GM19351 (cell line): ENCODE measurements around the gene KRT39.
"Not testable (repeated sequence)": the region's sequence is repeated elsewhere in the genome, so short reads cannot be mapped to it uniquely, and the experiment has no call there.

Source experiments
- ATAC-seq: cut with Tn5 transposase; IDR thresholded peaks from one replicate; pipeline ENCODE4 v1.9.1; 2021; ENCODE audit warnings: mild to moderate bottlenecking, moderate library complexity; ENCODE audit not compliant: unreplicated experiment

Gene KRT39

DNA sequence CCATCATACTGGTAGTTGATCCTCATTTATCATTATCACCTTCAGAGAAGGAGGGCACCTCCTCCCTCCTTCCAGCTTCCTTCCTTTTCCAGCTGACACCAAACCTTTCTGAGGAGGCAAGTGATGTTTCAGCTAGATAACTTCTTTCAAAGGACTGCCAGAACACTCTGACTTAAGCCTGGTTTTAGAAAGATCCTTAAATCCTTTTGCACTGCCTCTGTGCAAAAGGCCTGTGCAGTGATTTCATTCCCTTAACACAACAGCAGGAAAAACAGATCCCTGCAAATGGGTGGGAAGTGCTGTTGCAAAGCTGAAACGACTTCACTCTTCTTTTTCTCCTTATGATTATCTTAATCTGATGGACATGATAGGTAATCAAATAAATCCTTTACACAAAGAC is 22.2 kb downstream of the KRT39 start:
- ATAC-seq = no peak

DNA sequence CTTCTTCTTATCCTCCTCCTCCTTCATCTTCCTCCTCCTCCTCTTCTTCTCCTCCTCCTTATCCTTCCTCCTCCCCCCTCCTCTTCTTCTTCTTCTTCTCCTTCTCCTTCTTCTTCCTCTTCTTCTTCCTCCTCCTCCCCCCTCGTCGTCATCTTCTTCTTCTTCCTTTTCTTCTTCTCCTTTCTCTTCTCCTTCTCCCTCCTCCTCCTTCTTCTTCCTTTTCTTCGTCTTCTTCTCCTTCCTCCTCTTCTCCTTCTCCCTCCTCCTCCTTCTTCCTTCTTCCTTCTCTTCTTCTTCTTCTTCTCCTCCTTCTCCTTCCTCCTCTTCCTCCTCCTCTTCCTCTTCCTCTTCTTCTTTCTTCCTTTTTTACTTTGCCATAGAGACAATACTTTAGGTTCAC is 24.2 kb downstream of the KRT39 start:
- no peak for ATAC-seq

DNA sequence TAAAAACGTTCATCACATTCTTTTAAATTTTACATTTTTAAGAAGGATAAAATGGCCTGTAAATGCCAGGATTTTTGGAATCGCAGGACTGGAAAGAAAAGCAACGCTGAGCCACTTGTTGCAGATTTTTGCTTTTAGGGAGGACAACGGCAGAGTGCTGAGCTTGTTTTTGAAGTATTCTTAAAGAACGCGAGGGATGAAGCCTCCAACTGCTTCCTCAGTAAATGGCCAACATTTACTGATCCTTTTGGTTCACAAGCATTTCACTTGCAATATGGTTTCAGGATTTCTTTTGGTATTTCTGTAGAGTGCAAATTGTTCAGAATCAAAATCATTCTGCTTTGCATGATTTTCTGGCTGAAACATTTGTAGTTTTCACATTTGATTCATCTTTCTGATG is 26.5 kb downstream of the KRT39 start:
- no peak for ATAC-seq

DNA sequence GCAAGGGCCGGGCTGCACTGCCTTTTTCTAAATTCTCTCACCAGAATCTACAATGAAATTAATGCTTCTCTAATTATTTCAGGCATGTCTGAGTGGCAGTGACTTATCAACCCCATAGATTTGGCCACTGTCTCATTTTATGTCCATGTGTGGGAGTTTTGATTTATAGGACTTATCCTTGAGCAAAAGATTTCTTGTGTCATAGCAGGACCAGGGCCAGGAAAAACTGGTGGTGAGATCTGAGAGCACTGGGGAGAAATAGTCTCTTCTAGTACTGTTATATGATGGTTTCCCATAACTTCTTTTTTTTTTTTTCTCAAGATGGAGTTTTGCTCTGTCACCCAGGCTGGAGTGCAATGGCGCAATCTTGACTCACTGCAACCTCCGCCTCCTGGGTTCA is 27.8 kb downstream of the KRT39 start:
- ATAC-seq = no peak

DNA sequence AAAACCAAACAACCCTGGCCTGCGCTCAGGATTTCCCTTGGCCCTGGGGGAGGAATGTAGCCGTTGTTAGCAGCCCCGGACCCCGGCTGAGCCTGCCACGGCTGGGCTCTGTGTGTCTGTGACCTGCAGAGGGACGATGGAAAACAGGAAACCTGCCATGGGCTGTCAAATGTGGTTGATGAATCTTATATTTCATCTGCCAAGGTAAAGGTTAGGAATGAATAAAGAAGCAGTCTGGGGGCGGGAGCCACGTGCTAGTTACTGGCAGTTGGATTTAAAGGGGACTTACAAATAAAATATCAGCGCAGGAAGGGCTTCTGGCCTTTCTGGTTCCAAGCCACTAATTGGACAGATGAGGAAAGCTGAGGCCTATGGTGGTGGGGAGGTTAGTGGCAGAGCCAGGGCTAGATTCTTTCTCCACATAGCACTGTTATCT is 29.3 kb downstream of the KRT39 start, which contains the start of gene KRT23:
Gene KRT23 (minus strand): TSS at position 263 of the 436 bp plus-strand sequence. CDS start 1,043 bp downstream, outside the sequence.
- no peak for ATAC-seq

DNA sequence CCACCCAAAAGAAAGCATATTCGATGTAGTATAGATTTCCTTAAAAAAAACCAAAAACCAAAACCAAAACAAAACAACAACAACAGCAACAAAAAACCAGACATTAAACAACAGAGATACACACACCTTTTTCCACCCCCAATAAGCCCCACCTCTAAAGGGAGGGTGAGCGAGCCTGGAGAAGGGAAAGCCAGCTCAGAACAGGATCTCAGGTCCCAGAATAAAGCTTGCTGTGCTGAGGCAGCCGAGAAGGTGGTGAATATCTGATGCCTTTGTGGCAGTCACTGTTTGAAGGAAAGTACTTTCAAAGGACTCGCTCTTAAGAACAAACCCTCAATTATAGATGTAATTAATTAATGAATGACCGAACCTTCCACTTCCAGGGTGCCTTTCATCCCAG is 29.8 kb downstream of the KRT39 start:
- ATAC-seq = no peak

DNA sequence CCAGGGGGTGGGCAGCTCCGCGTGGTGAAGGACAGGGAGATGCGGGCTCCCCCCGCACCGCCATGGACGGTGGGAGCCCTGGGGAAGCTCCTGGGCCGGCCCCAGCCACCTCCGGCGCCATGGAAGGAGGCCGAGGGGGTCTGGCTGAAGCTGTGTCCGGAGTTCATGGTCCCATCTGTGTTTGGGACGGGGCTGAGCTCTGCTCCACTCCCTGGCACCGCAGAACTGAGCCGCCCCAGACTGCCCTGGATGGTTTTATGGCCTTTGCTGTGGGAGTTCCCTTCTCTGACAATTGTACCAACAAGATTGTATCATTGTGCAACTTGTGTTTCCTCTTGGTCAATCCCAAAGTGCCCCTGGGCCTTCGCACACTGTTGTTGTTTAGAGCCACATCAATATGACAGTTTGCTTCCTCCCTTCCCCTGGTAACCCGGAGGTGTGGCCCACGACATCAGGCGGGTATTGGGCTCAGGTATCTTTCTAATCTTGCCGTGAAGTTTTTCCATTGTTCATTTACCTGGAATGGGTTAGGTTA is 30.2 kb downstream of the KRT39 start:
- no peak for ATAC-seq

DNA sequence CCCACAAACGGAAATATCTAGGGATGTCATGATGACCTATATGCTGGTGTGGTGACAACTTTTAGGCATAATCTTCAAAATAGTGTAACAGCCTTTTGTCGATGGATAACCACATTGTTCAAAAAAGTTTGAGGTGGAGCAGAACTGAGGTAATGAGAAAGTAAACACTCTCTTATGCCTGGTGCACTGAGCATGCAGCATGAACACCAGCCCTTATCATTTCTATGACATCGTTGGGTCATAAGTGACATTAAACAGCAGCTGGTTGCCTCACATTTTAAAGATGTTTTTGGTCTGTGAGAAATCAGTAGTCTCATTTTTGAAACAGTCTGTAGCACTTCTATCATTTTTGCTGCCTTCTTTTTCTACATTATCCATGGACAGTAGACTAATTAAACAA is 31.1 kb downstream of the KRT39 start:
- no peak for ATAC-seq

DNA sequence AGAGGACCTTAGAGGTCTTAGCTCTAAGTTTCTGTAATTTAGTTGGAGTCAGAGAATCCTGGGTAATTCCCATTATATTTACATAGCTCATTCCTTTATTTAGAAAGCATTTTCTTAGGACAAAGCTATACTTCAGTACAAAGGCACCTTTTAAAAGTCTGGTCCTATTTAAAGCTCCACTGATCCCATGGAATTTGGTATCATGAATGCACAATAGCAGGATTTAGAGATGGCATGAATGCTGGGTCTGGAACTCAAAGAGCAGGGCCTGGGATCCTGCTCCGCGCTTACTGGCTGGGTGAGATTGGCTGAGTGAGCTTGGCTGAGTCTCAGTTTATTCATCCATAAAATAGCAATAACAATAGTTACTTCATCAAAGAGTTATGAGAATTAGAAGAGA is 34.1 kb downstream of the KRT39 start:
- no peak for ATAC-seq

DNA sequence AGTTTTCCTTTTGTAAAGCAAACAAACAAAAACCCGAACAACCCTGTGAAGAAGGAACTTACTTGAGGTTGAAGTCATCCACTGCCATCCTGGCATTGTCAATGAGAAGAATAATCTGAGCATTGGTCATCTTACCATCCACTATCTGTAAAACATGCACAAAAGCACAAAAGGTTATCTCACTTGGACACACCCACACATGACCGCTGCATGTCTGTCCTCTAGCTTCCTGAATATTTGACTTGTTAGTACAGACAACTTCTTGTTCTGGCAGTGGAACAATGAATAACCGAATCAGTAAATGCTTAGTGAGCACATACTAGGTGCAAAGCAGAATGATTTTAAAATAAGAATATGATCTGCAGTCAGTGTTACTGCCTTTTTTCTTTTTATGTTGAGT is 35.4 kb downstream of the KRT39 start:
- ATAC-seq = no peak

DNA sequence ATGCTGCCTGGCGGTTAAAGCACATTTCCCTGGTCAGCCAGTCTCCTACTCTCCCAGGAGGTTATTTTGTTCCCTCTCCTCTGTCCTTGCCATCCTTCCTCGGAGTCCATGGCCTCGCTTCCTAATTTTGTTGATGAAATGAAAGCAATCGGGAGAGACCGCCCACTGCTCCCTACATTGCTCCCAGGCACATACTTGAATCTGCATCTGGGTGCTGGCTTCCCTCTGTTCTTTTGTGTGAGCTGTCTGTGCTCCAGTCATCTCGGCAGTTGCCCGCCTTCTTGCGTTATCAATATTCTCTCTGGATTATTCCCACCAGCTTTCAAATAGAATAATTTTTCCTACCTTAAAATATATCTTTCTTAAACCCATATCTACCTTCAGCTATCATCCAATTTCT is 40.4 kb downstream of the KRT39 start:
- no peak for ATAC-seq

DNA sequence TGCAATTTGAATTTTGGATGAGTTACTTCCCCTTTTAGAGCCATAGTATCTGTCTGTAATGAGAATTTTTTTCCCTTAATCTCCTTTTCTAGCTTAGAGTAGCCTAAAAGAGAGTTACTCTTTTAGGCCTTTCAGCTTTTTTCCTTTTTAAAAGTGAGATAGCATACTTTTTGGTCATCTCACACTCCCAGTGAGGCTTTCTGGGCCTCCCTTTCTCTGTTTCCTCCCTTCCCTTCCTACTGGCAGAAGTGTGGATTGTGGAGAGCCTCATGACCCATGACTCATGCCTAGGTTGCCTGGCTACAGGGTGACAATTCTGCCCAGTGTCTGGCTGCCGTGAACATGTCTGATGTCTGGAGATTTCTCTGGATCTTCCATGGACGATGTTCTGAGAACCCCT is 44.5 kb downstream of the KRT39 start:
- no peak for ATAC-seq

DNA sequence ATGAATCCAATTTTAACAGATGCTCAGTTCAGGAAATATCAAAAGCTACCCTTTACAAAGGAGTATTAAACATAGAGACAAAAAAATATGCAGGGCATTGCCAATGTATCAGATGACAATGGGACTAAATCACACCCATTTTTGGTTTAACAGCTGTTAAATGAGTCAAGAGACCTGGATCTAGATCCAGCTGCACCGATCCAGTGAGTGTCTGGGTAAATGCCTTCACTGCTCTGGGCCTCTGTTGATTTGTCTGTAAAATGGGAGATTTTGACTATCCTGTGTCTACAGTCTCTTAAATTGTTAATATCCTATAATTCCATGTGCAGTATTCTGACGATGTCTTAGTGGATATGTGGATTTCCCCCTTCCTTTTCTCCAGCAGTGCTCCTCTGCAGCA is 45.7 kb downstream of the KRT39 start:
- ATAC-seq = no peak

DNA sequence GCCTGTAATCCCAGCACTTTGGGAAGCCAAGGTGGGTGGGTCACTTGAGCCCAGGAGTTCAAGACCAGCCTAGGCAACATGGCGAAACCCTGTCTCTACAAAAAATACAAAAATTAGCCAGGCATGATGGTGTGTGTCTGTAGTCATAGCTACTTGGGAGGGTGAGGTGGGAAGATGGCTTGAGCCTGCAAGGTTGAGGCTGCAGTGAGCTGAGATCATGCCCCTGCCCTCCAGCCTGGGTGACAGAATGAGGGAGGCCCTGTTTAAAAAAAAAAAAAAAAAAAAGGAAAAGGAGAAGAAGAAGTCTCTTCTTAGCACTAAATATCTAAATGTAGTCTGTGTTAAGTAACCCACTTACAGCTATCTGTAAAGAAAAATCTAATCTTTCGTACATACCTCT is 49.6 kb downstream of the KRT39 start:
- ATAC-seq = not testable (repeated sequence)

DNA sequence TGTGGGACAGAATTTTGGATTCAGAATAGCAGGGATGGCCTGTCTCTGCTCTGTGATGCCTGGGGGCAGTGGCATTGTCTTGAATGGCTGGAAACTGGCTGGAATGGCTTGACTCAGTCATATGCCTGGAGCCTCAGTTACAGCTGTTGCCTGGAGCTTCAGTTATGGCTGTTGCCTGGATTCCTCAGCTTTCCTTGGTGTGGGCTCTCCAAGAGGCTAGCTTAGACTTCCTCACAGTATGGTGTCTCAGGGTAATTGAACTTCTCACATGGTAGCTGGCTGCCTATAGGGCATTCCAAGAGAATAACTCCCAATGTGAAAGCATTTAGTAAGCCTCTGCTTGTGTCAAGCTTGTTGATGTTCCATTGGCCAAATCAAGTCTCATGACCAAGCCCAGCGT is 50.4 kb downstream of the KRT39 start:
- ATAC-seq = peak; percentile 5

DNA sequence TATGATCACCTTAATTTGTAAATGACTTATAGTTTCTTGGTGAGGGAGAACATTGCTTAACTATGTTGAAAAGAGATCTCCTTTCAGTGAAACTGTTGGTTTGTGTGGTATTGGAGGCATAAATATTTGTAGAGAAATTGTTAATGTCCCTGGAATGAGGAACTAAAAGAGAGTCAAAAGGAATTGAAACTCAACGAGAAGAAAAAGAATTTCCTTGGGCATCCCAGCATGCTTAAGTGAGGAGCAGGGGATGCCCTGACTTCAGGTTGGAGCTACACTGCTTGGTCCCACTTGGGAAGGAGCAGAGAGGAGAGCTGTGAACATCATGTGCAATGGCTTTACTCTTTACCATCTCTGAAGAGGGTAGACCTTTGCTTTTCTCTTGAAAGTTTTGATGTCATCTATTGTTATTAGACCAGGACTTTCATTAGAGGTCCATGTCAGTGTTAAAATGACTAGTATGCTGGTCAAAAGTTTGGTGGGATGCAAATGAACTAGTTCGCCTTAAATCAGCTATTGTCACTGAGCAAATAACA is 51.0 kb downstream of the KRT39 start:
- peak; percentile 60 for ATAC-seq

DNA sequence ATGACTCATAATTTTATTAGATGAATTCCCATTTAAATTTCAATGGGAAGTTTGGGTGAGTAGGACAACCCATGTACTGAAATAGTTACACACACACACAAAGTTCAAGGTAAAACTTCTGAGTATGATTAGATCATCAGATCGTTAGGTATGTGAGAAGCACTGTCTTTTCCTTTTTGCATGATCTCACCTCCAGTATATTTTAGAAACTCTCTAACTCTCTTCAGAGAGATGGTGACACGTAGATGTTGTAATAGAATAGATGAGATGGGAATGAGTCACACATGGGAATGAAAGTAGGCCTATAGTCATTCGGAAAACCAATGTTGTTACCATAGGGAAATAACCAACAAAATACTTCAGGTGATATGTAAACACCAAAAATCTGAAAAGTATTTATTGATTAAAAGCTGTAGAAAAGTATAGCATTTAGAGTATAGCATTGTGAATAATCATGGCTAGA is 51.5 kb downstream of the KRT39 start:
- peak; percentile 69 for ATAC-seq

DNA sequence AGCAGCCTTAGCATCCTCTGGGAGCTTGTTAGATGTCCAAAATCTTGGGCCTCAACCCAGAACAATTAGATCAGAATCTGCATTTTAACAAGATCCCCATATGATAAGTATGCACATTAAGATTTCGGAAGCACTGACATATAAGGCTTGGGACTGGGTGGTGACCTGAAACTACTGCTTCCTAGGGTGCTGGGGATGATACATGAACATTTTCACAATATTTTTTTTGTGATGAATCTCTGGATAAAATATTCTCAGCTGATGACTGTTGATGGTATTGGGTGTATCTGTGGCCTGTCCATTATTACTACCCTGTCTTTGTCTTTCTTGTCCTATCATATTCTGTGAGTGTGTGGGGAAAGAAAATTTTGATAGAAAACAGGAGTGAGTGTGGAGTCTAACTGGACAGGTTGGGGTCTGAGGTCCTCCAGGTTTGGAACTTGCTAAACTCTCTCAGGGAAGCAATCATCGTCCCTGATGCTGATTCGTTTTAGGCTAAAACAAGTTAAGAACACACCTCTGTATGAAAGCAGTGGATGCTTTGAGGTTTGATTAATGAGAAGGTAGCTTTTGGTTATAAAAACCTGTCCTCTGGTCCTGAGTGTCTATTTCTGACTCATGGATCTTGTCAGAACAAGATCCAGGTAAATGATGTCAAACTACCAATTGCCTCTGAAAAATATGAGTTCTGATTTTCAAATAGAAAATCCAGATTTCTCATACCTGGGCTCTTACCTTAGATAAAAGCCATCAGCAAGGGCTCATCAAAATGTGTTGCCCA is 52.5 kb downstream of the KRT39 start:
- no peak for ATAC-seq

DNA sequence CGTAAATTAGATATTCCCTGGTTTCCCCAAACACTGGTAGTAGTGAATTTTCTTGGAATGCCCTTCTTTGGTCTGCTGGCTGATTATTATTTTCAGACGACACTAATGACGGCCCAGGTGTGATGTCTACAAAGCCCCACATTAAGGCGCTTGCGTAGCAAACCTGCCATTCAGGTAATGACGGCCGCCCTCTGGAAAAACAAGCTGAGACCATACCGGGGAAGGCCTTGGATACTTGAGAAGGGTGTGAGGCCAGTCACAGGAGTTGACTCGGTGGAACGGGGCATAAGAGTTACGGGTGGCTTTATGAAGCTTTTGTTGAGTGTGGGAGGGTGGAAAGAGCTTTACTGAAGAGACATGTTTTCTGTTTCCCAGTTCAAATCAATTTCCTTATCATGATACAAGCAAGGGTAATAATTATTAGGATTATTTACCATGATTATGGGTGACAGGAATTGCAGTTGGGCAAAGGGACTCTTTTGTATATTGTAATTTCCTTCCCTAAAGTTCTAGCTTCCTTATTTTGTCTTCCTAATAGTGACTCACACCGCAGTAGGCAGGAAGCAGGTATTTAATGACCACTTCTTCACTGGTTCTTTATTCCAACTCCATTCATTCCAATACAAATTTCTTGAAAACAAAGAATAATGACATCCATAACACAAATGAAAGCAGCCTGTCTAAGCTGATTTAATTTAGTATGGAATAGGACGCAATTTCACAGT is 54.1 kb downstream of the KRT39 start:
- ATAC-seq = no peak

DNA sequence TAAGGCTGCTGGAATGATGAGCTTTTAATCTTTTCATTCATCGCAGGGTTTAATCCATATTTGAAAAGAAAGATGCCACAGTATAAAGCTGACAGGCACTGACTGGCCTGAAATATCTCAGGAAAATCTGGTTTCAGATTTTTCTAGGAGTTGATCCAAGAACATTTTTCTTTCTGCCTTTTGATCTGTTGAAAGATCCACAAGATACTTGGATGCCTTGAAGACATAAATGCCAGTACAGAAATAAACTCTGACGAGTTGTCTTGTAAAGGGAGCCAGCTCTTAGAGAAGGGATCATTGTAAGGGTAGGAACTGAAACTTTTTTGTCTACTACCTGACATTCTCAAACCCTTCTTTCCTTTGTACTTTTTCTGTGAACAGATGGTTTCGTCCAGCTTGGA is 56.3 kb downstream of the KRT39 start:
- no peak for ATAC-seq

DNA sequence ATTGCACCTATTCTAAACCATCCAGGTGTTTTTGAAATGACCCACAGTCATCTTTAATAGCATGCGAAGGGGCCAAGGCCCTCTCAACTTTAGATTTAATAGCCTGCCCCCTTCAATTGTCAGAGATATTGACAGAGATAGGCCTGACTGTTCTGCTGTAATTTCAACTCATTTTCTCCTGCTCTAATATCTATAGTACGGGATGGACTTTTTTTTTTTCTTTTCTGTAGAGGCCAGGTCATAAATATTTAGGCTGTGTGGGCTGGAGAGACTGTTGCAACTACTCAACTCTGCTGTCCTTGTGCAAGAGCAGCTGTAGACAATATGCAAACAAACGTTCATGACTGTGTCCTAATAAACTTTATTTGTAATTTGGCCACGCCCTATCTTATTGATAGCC is 57.0 kb downstream of the KRT39 start:
- ATAC-seq = no peak

DNA sequence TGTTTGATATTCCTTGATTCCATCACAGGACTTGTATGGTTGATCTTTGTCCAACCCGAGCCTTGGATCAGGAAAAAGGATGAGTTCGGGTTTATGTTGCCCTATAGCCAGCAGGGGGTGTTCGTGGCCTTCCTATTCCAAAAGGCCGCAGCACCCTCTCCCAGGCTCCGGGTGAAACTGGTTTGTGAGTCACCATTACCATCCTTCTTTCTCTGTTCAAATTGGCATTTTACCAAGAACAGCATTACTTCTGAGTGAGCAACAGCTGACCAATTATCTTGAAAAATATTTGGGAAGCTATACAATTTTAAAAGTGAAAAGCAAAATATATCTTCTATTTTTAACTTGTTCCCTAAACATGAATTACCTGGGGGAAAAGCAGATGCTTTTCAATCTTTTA is 57.4 kb downstream of the KRT39 start:
- ATAC-seq = no peak
